Spleen (tissue), 11 donors: ENCODE data around the gene PRTN3. TPM values are rescaled to one million over a fixed set of nuclear protein-coding genes. Genes with fewer than 3 reads are reported as not detected.
A peak's percentile ranks its signal among the peaks of the same experiment; 100 is the strongest.

Experiments
- DNase-seq: peaks from one replicate; pipeline ENCODE4 v3.0.0-alpha.2; 2020
- H3K27ac ChIP-seq, 8 donors: fragments of 200-600 bp; sonication (generic) in 7 of 8; 1 replicate in 4 of 8; 2 replicates in 4 of 8; pipeline versions ENCODE4 v1.5.0 to v1.8.0; 2016 to 2021; ENCODE audit warnings: inconsistent platforms in 4 of 8, mild to moderate bottlenecking in 4 of 8, moderate library complexity in 1 of 8
- H3K27me3 ChIP-seq, 7 donors: fragments of 200-600 bp; sonication (generic) in 6 of 7; replicated peaks in 1 of 7; 1 replicate in 4 of 7; 2 replicates in 3 of 7; pipeline versions ENCODE4 v1.5.0 to v1.8.0; 2016 to 2021; ENCODE audit warnings: inconsistent platforms in 3 of 7, mild to moderate bottlenecking in 1 of 7
- H3K36me3 ChIP-seq, 6 donors: fragments of 200-600 bp; sonication (generic) in 5 of 6; 1 replicate in 4 of 6; 2 replicates in 2 of 6; pipeline versions ENCODE4 v1.5.0 to v1.8.0; 2016 to 2021; ENCODE audit warnings: inconsistent platforms in 2 of 6
- H3K4me1 ChIP-seq, 6 donors: fragments of 200-600 bp; sonication (generic) in 5 of 6; 1 replicate in 3 of 6; 2 replicates in 3 of 6; pipeline versions ENCODE4 v1.5.0 to v1.8.0; 2016 to 2021; ENCODE audit warnings: inconsistent platforms in 3 of 6
- H3K4me3 ChIP-seq, 8 donors: fragments of 200-600 bp; sonication (generic) in 7 of 8; 1 replicate in 4 of 8; 2 replicates in 4 of 8; pipeline versions ENCODE4 v1.5.0 to v1.8.0; 2016 to 2021; ENCODE audit warnings: inconsistent platforms in 4 of 8, mild to moderate bottlenecking in 4 of 8, moderate library complexity in 2 of 8
- H3K9me3 ChIP-seq, 8 donors: fragments of 200-600 bp; sonication (generic) in 7 of 8; 1 replicate in 4 of 8; 2 replicates in 4 of 8; pipeline versions ENCODE4 v1.5.0 to v1.8.0; 2016 to 2021; ENCODE audit warnings: inconsistent platforms in 4 of 8
- POLR2A ChIP-seq, 3 donors: fragments of 450-650 bp; IDR thresholded peaks; one replicate each; pipeline ENCODE4 v1.5.1; 2017; ENCODE audit warnings: antibody characterized with exemption in 3 of 3, mild to moderate bottlenecking in 1 of 3
- POLR2AphosphoS5 ChIP-seq, 3 donors: sonication (generic); formaldehyde crosslinking; IDR thresholded peaks; one replicate each; pipeline ENCODE4 v1.5.1; 2017; ENCODE audit warnings: antibody characterized with exemption in 3 of 3
- WGBS, 5 donors: extraction: QIAGEN DNeasy Blood & Tissue Kit in 3 of 5; methylation state at CpG; one replicate each; pipeline versions ENCODE4 v1.1.5 to v1.1.7; 2013 to 2018; 5-methylcytosine and 5-hydroxymethylcytosine counted together
- intact Hi-C: fragments of 100-400 bp; cut with DNase I; formaldehyde crosslinking; loops from one replicate; pipeline ENCODE4 v1.15.0; 2023; ENCODE audit warnings: low total_unique reads
- polyA plus RNA-seq, 3 donors: library from polyadenylated mRNA; stranded (reverse); fragments of 200-250 nt; gene quantifications; one replicate each; pipeline ENCODE4 v1.2.1, GENCODE V29; 2013
- total RNA-seq, 7 donors: library from RNA; depleted of rRNA in 3 of 7; stranded (reverse); fragments of >200 nt in 3 of 7; fragmentation: NEBNext Ultra II Directional in 4 of 7; extraction: Animal tissue kit (Norgen Biotek cat#: 25700) in 4 of 7; gene quantifications; one replicate each; pipeline versions ENCODE4 v1.1.0 to v1.2.1, GENCODE V29; 2016 to 2021
- TF ChIP-seq, protein P1 (sequence below), 11 experiments: fragments of 200-600 bp in 7 of 11; fragments of 450-650 bp in 4 of 11; sonication (generic) in 4 of 11; IDR thresholded peaks in 8 of 11; conservative IDR thresholded peaks in 3 of 11; 1 replicate in 7 of 11; 2 replicates in 4 of 11; pipeline versions ENCODE4 v1.4.0 to v1.8.0; 2016 to 2021; ENCODE audit warnings: antibody characterized with exemption in 11 of 11, inconsistent platforms in 4 of 11, mild to moderate bottlenecking in 1 of 11
- donor health status: healthy with polysubstance abuse.
- donor health status: DM: no; HTN: no; CAD: no; lungs with moderate emphysema.
- donor health status: DM: no; HTN: no; CAD: no.
- donor health status: Bipolar disorder and iron deficiency.
- donor health status: healthy.
- donor health status: DM: no; HTN: no; CAD: no.
- donor health status: DM: yes; HTN: yes; CAD: no.

PRTN3 gene
- total and polyA plus RNA-seq, 10 donors = 0.89 to 168 (median 7.9) TPM

DNA sequence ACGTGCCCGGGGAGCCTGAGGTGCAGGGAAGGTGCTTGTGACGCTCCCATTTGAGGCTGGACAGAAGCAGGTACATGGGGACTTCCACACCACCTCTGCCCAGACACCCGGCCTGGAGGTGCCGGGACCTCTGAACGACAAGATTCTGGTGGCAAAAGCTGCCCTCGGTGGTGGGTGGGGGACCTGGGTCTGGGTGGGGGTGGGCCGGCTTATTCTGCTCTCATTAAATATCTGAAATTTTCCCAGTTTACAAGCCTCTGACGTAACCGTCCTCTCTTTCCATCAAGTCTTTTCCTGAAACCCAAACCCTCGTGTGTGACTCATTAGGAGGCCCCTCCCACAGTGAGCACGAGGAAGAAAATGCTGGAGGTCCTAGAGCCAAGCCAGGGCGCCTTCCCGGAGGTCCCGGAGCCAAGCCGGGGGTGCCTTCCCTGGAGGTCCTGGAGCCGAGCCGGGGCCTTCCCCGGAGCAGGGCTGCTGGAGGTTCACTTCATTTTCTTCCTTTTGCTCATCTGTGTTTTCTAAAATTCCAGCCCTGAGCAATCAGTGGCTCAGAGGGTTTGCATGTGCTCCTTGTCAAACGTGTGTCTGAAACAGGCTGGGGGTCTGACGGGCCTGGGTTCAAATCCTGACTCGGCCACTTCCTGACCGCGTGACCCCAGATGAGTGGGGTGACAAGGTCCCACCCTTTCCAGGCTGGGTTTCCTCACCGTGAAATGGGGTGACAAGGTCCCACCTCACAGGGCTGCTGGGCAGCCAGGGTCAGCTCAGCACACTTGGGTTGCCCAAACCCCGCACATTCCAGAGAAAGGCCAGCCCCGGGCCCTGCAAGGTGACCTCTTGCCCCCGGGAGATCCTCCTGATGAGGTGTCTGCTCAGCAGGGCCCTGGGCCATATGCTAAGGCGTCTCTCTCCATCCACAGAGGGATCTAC, 28.7 kb downstream of the PRTN3 start:
- Histone ChIP-seq H3K4me3 (no peak overlapping the region), H3K27ac (peak overlapping the region in 3 of 8 donors; percentile 31 to 42 (median 35)), H3K36me3 (peaks cover 0 to 71% (median 43%) of the 10 kb centered on the region in 6 donors), H3K4me1 (peaks cover 5 to 17% (median 10%) of the 10 kb centered on the region in 6 donors), H3K9me3 (no peaks in the 10 kb centered on the region), H3K27me3 (no peaks in the 10 kb centered on the region)
- intact Hi-C loops = loop anchor here (10.0 kb wide), 1 partner anchor 115 kb away; the partner anchor contains the start of gene WDR18
- no peak for DNase-seq
- WGBS, 5 donors = 76 to 88% (median 80%) methylated on average over 21 to 29 of the region's 29 CpGs
- TF ChIP-seq, protein P1, sequence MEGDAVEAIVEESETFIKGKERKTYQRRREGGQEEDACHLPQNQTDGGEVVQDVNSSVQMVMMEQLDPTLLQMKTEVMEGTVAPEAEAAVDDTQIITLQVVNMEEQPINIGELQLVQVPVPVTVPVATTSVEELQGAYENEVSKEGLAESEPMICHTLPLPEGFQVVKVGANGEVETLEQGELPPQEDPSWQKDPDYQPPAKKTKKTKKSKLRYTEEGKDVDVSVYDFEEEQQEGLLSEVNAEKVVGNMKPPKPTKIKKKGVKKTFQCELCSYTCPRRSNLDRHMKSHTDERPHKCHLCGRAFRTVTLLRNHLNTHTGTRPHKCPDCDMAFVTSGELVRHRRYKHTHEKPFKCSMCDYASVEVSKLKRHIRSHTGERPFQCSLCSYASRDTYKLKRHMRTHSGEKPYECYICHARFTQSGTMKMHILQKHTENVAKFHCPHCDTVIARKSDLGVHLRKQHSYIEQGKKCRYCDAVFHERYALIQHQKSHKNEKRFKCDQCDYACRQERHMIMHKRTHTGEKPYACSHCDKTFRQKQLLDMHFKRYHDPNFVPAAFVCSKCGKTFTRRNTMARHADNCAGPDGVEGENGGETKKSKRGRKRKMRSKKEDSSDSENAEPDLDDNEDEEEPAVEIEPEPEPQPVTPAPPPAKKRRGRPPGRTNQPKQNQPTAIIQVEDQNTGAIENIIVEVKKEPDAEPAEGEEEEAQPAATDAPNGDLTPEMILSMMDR (IDR thresholded peaks at IDR 0.05 in 8 of 11, conservative IDR thresholded peaks at IDR 0.05 in 3 of 11) = no peak
- TF ChIP-seq POLR2AphosphoS5 (IDR thresholded peaks at IDR 0.05) = peak in 2 of 3 donors; percentile 14 to 33
- no peak for TF ChIP-seq POLR2A (IDR thresholded peaks at IDR 0.05)

DNA sequence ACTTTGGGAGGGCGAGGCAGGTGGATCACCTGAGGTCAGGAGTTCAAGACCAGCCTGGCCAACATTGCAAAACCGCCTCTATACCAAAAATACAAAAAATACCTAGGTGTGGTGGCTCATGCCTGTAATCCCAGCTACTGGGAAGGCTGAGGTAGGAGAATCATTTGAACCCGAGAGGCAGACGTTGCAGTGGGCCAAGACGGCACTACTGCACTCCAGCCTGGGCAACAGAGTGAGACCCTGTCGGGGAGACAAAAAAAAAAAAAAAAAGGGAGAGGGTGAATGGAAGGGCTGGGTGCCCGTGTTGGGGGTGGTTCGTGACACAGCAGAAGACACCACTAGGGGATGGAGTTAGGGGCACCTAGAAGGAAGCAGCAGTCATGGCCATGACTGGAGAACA, 29.5 kb downstream of the PRTN3 start:
- intact Hi-C loops = no loop called here
- WGBS, 5 donors = 94 to 96% (median 95%) methylated on average over 8 of the region's 8 CpGs
- Histone ChIP-seq H3K36me3 (peaks cover 0 to 79% (median 48%) of the 10 kb centered on the region in 6 donors), H3K4me1 (peaks cover 5 to 17% (median 10%) of the 10 kb centered on the region in 6 donors), H3K27me3 (no peaks in the 10 kb centered on the region), H3K4me3 (no peak overlapping the region), H3K27ac (peak overlapping the region in 1 of 8 donors; percentile 35), H3K9me3 (no peaks in the 10 kb centered on the region)
- DNase-seq = no peak
- TF ChIP-seq POLR2A (IDR thresholded peaks at IDR 0.05) (no peak), POLR2AphosphoS5 (IDR thresholded peaks at IDR 0.05) (no peak)
- TF ChIP-seq, protein P1 (IDR thresholded peaks at IDR 0.05 in 8 of 11, conservative IDR thresholded peaks at IDR 0.05 in 3 of 11) = no peak

DNA sequence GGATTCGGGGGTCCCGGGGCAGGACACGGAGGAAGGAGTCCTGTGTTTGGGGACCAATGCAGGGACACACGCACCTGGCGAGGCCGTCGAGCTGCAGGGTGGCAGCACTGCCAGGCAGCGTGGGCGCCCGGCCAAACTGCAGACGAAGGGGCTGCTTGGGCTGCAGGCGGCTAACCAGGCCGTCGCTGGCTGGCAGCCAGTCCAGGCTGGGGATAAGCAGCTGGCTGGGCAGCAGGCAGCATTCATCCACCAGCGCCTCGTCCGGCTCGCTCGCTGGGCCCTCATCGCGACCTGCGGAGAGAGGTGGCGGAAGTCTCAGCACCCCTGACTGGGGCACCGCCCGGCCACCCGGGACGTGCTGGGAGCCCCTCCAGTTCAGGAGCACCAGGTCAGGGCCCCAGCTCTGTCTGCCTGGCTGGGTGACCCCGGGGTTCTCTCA, 30.2 kb downstream of the PRTN3 start:
- intact Hi-C loops = no loop called here
- Histone ChIP-seq H3K4me1 (peaks cover 5 to 17% (median 10%) of the 10 kb centered on the region in 6 donors), H3K9me3 (no peaks in the 10 kb centered on the region), H3K36me3 (peaks cover 0 to 80% (median 48%) of the 10 kb centered on the region in 6 donors), H3K27me3 (no peaks in the 10 kb centered on the region), H3K27ac (no peak overlapping the region), H3K4me3 (no peak overlapping the region)
- 91 to 97% (median 94%) methylated on average over 11 to 28 of the region's 28 CpGs for WGBS, 5 donors
- peak in 2 of 3 donors; percentile 7 to 26 for TF ChIP-seq POLR2AphosphoS5 (IDR thresholded peaks at IDR 0.05)
- TF ChIP-seq, protein P1 (IDR thresholded peaks at IDR 0.05 in 8 of 11, conservative IDR thresholded peaks at IDR 0.05 in 3 of 11) = no peak
- DNase-seq = no peak
